C4-2B (cell line): ENCODE data around the gene PTPRN2.

Source experiments
- CTCF ChIP-seq: fragments of 450-650 bp; conservative IDR thresholded peaks from 2 replicates; pipeline ENCODE4 v1.5.1; 2017; ENCODE audit warnings: mild to moderate bottlenecking
- ZFX ChIP-seq: fragments of 450-650 bp; IDR thresholded peaks from 2 replicates; pipeline ENCODE4 v1.6.1; 2017

DNA sequence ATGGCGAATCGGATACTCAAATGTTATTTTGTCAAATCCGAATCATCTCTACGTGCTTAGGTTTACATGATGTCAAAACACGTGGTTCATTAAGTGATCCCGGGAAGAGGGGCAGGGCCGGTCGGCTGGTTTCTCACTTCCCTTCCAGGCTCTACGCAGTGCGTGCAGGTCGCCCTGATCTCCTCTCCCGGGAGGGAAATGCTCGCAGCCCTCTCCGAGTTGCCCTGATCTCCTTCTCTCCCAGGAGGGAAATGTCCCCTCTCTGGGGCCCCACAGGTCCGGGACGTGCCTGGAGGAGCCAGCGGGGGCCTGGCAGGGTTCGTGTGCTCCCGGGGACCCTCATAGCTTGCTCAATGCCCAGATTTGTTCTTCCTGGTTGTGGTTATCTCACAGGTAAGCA lies 1048.1 kb downstream of the PTPRN2 start:
- no peak for TF ChIP-seq CTCF
- TF ChIP-seq ZFX = no peak
